RPMI7951 (cell line): ENCODE results near the gene CAB39. TPM values are rescaled to one million over a fixed set of nuclear protein-coding genes. Genes with fewer than 3 reads are reported as not detected.

ENCODE experiments used
- DNase-seq: peaks from one replicate; pipeline ENCODE4 v3.0.0-alpha.2; 2012; ENCODE audit warnings: low read depth
- total RNA-seq: library from RNA; depleted of rRNA; stranded (reverse); fragments of >200 nt; shearing (Covaris generic); gene quantifications from 2 replicates; pipeline ENCODE4 v1.2.3, GENCODE V29; 2014

CAB39 gene
- total RNA-seq, 1 experiment from 2014 or later, result 101 TPM

GRCh38 chr2:230821261-230821990 is 108.8 kb downstream of the CAB39 start:
- no peak for DNase-seq

- DNase-seq, result no peak
Measured at GRCh38 chr2:230821991-230822520, 109.4 kb downstream of the CAB39 start.

GRCh38 chr2:230823264-230823964 is 110.8 kb downstream of the CAB39 start:
- DNase-seq, result no peak

GRCh38 chr2:230824406-230824978 is 111.8 kb downstream of the CAB39 start:
- DNase-seq, result peak; percentile 80

GRCh38 chr2:230825354-230825753 is 112.7 kb downstream of the CAB39 start:
- no peak for DNase-seq

GRCh38 chr2:230827774-230828271 is 115.2 kb downstream of the CAB39 start:
- no peak for DNase-seq

GRCh38 chr2:230828272-230828961 is 115.8 kb downstream of the CAB39 start:
- no peak for DNase-seq

- DNase-seq, result no peak
Measured at GRCh38 chr2:230829293-230829692, 116.7 kb downstream of the CAB39 start.

GRCh38 chr2:230829959-230830358 is 117.3 kb downstream of the CAB39 start:
- DNase-seq, result no peak

- no peak for DNase-seq
Measured at GRCh38 chr2:230830428-230830827, 117.8 kb downstream of the CAB39 start.

- no peak for DNase-seq
Measured at GRCh38 chr2:230840301-230840700, 127.7 kb downstream of the CAB39 start.

- DNase-seq, result peak; percentile 14
Measured at GRCh38 chr2:230842473-230842872, 129.8 kb downstream of the CAB39 start.

GRCh38 chr2:230843132-230843531 is 130.5 kb downstream of the CAB39 start:
- no peak for DNase-seq

GRCh38 chr2:230846360-230846759 is 133.7 kb downstream of the CAB39 start:
- no peak for DNase-seq

GRCh38 chr2:230847883-230848388 is 135.3 kb downstream of the CAB39 start:
- DNase-seq, result peak; percentile 78

- no peak for DNase-seq
Measured at GRCh38 chr2:230849633-230850357, 137.2 kb downstream of the CAB39 start.

GRCh38 chr2:230850358-230850658 is 137.7 kb downstream of the CAB39 start:
- no peak for DNase-seq

GRCh38 chr2:230852113-230852512 is 139.5 kb downstream of the CAB39 start:
- no peak for DNase-seq

GRCh38 chr2:230861552-230862255 is 149.1 kb downstream of the CAB39 start:
- DNase-seq, result no peak

GRCh38 chr2:230862292-230862691 is 149.7 kb downstream of the CAB39 start:
- no peak for DNase-seq

GRCh38 chr2:230863031-230863430 is 150.4 kb downstream of the CAB39 start:
- DNase-seq, result no peak
